ENCODE data around the gene PARM1.
"Not testable (repeated sequence)": the region's sequence is repeated elsewhere in the genome, so short reads cannot be mapped to it uniquely, and the experiment has no call there.

PARM1 gene

GRCh38 chr4:74983253-74983635, 50.3 kb downstream of the PARM1 start:
- no peak for DNase-seq (ENCODE audit: low spot score)

GRCh38 chr4:74990276-74990875, 57.5 kb downstream of the PARM1 start:
- DNase-seq (ENCODE audit: low spot score) = no peak

GRCh38 chr4:74994436-74994835, 61.5 kb downstream of the PARM1 start:
- not testable (repeated sequence) for DNase-seq (ENCODE audit: low spot score)

GRCh38 chr4:74996996-74997395, 64.1 kb downstream of the PARM1 start:
- no peak for DNase-seq (ENCODE audit: low spot score)

- DNase-seq (ENCODE audit: low spot score) = no peak
Observed at GRCh38 chr4:74997948-74998729, 65.2 kb downstream of the PARM1 start.

- DNase-seq (ENCODE audit: low spot score) = no peak
Observed at GRCh38 chr4:74999714-75000309, 66.9 kb downstream of the PARM1 start.

GRCh38 chr4:75001871-75002270, 69.0 kb downstream of the PARM1 start:
- DNase-seq (ENCODE audit: low spot score) = no peak

GRCh38 chr4:75002381-75002780, 69.5 kb downstream of the PARM1 start:
- no peak for DNase-seq (ENCODE audit: low spot score)

GRCh38 chr4:75003979-75004378, 71.1 kb downstream of the PARM1 start:
- DNase-seq (ENCODE audit: low spot score) = no peak

- no peak for DNase-seq (ENCODE audit: low spot score)
Observed at GRCh38 chr4:75004755-75005668, 72.1 kb downstream of the PARM1 start.

- DNase-seq (ENCODE audit: low spot score) = no peak
Observed at GRCh38 chr4:75005727-75006126, 72.8 kb downstream of the PARM1 start.

- DNase-seq (ENCODE audit: low spot score) = no peak
Observed at GRCh38 chr4:75007891-75008290, 75.0 kb downstream of the PARM1 start.

GRCh38 chr4:75009138-75009537, 76.2 kb downstream of the PARM1 start:
- DNase-seq (ENCODE audit: low spot score) = no peak

GRCh38 chr4:75011131-75011795, 78.3 kb downstream of the PARM1 start:
- no peak for DNase-seq (ENCODE audit: low spot score)

GRCh38 chr4:75015627-75016026, 82.7 kb downstream of the PARM1 start:
- DNase-seq (ENCODE audit: low spot score) = no peak

GRCh38 chr4:75016472-75016871, 83.6 kb downstream of the PARM1 start:
- DNase-seq (ENCODE audit: low spot score) = no peak

GRCh38 chr4:75018811-75019479, 86.0 kb downstream of the PARM1 start:
- no peak for DNase-seq (ENCODE audit: low spot score)

GRCh38 chr4:75025431-75025830, 92.5 kb downstream of the PARM1 start:
- no peak for DNase-seq (ENCODE audit: low spot score)

- no peak for DNase-seq (ENCODE audit: low spot score)
Observed at GRCh38 chr4:75028196-75028854, 95.4 kb downstream of the PARM1 start.

GRCh38 chr4:75030028-75030427, 97.1 kb downstream of the PARM1 start:
- DNase-seq (ENCODE audit: low spot score) = no peak
